K562 (cell line): ENCODE measurements around the gene ESD. TPM values are rescaled to one million over a fixed set of nuclear protein-coding genes. Genes with fewer than 3 reads are reported as not detected.

Source experiments
- BMI1 ChIP-seq: fragments of 150-350 bp; IDR thresholded peaks from 2 replicates; pipeline ENCODE4 v1.6.1; 2014; ENCODE audit warnings: low read length
- DNMT1 ChIP-seq: fragments of 450-650 bp; IDR thresholded peaks from 2 replicates; pipeline ENCODE4 v1.6.1; 2016; ENCODE audit warnings: antibody characterized with exemption, mild to moderate bottlenecking
- ETS2 ChIP-seq: IDR thresholded peaks from 2 replicates; pipeline ENCODE4 v1.6.1; 2016; ENCODE audit warnings: borderline replicate concordance, missing genetic modification characterization, mild to moderate bottlenecking, moderate library complexity, missing compliant biosample characterization; ENCODE audit not compliant: poor library complexity, severe bottlenecking
- GTF2A2 ChIP-seq: IDR thresholded peaks from 2 replicates; pipeline ENCODE4 v1.6.1; 2016; ENCODE audit warnings: mild to moderate bottlenecking, missing genetic modification characterization, missing compliant biosample characterization
- HES1 ChIP-seq: fragments of 450-650 bp; IDR thresholded peaks from 2 replicates; pipeline ENCODE4 v1.6.1; 2016; ENCODE audit warnings: low read depth, mild to moderate bottlenecking, moderate library complexity
- IRF2 ChIP-seq: sonication (generic); formaldehyde crosslinking; IDR thresholded peaks from 2 replicates; pipeline ENCODE4 v1.8.1; 2022; ENCODE audit warnings: mild to moderate bottlenecking, missing genetic modification reagents
- NBN ChIP-seq: fragments of 450-650 bp; IDR thresholded peaks from 2 replicates; pipeline ENCODE4 v1.6.1; 2016; ENCODE audit warnings: low read depth, mild to moderate bottlenecking
- NEUROD1 ChIP-seq: fragments of 150-350 bp; IDR thresholded peaks from 2 replicates; pipeline ENCODE4 v1.6.1; 2014; ENCODE audit warnings: borderline replicate concordance, low read length, low read depth; ENCODE audit not compliant: partially characterized antibody
- NR2F6 ChIP-seq: fragments of 450-650 bp; formaldehyde crosslinking; IDR thresholded peaks from 2 replicates; pipeline ENCODE4 v1.4.0; 2020; ENCODE audit warnings: mild to moderate bottlenecking
- PRPF4 ChIP-seq: fragments of 200-400 bp; formaldehyde crosslinking; IDR thresholded peaks from one replicate; pipeline ENCODE4 v1.6.1; 2017; ENCODE audit warnings: low read length, low read depth, mild to moderate bottlenecking; ENCODE audit not compliant: insufficient read depth, poor library complexity, severe bottlenecking
- RBM14 ChIP-seq: fragments of 200-400 bp; formaldehyde crosslinking; IDR thresholded peaks from 2 replicates; pipeline ENCODE4 v1.6.1; 2018; ENCODE audit warnings: low read depth, mild to moderate bottlenecking, low read length, moderate library complexity, borderline replicate concordance; ENCODE audit not compliant: insufficient read depth
- TEAD1 ChIP-seq, 2 experiments: fragments of 450-650 bp in 1 of 2; sonication (generic) in 1 of 2; formaldehyde crosslinking; IDR thresholded peaks; 2 replicates each; pipeline versions ENCODE4 v1.4.0 to v1.8.0; 2020 to 2022; ENCODE audit warnings: mild to moderate bottlenecking in 2 of 2, missing genetic modification reagents in 1 of 2
- THRA ChIP-seq: fragments of 450-650 bp; IDR thresholded peaks from 2 replicates; pipeline ENCODE4 v1.6.1; 2017; ENCODE audit warnings: mild to moderate bottlenecking, moderate library complexity
- U2AF1 ChIP-seq: fragments of 200-400 bp; formaldehyde crosslinking; optimal IDR thresholded peaks from 2 replicates; pipeline ENCODE3; 2017; ENCODE audit warnings: mild to moderate bottlenecking, low read depth, low read length, moderate library complexity
- XRCC5 ChIP-seq: fragments of 200-400 bp; formaldehyde crosslinking; IDR thresholded peaks from 2 replicates; pipeline ENCODE4 v1.6.1; 2017; ENCODE audit warnings: low read depth, mild to moderate bottlenecking, low read length
- ZFP1 ChIP-seq: fragments of 450-650 bp; formaldehyde crosslinking; IDR thresholded peaks from 2 replicates; pipeline ENCODE4 v1.4.0; 2020; ENCODE audit warnings: mild to moderate bottlenecking, mixed read lengths
- ZNF133 ChIP-seq: fragments of 250-450 bp; sonication (Bioruptor Pico); IDR thresholded peaks from 2 replicates; pipeline ENCODE4 v1.4.0; 2020; ENCODE audit warnings: mild to moderate bottlenecking
- ZNF280B ChIP-seq: fragments of 250-450 bp; sonication (Bioruptor Pico); IDR thresholded peaks from 2 replicates; pipeline ENCODE4 v1.5.1; 2021; ENCODE audit warnings: mild to moderate bottlenecking
- ZNF551 ChIP-seq: fragments of 250-450 bp; sonication (Bioruptor Pico); IDR thresholded peaks from 2 replicates; pipeline ENCODE4 v1.5.0; 2021; ENCODE audit warnings: mild to moderate bottlenecking, moderate library complexity
- polyA plus RNA-seq, 8 experiments: library from polyadenylated mRNA; depleted of rRNA in 4 of 8; stranded (reverse) in 5 of 8; unstranded in 3 of 8; fragments of >200 nt; fragmentation: Nextera tagmentation in 2 of 8; fragmentation: Illumina TruSeq in 1 of 8; extraction: Ambion mirVana in 2 of 8; extraction: Trizol in 1 of 8; gene quantifications; 2 replicates each; pipeline versions ENCODE4 v1.2.1 to v1.2.3, GENCODE V29; 2011 to 2014; ENCODE audit warnings: inconsistent platforms in 1 of 8, missing spikeins in 1 of 8
- total RNA-seq, 7 experiments: library from RNA; depleted of rRNA in 6 of 7; stranded (reverse); fragments of >200 nt in 6 of 7; fragmentation: Illumina TruSeq in 2 of 7; extraction: Trizol in 2 of 7; gene quantifications; 2 replicates each; pipeline versions ENCODE4 v1.2.1 to v1.2.3, GENCODE V29; 2011 to 2021; ENCODE audit warnings: low replicate concordance in 1 of 7
- TF ChIP-seq, protein P1 (sequence below), 2 experiments: fragments of 250-450 bp in 1 of 2; fragments of 450-650 bp in 1 of 2; sonication (Bioruptor Pico) in 1 of 2; IDR thresholded peaks; 2 replicates each; pipeline versions ENCODE4 v1.6.1 to v1.8.0; 2016 to 2021; ENCODE audit warnings: mild to moderate bottlenecking in 2 of 2, moderate library complexity in 2 of 2, missing compliant biosample characterization in 1 of 2, missing genetic modification characterization in 1 of 2
- TF ChIP-seq, protein P2 (sequence below): fragments of 250-450 bp; sonication (Bioruptor Pico); IDR thresholded peaks from 2 replicates; pipeline ENCODE4 v1.5.0; 2020; ENCODE audit warnings: mild to moderate bottlenecking, borderline replicate concordance

The ESD gene
- total and polyA plus RNA-seq, 9 of the 15 experiments (the other 6 are each of a cell fraction or from before 2014, with no cell fraction given): 88.9 to 402 (median 232) TPM

- TF ChIP-seq ZNF280B (CRISPR knock-in tag) (no peak), NBN (no peak), ZNF551 (no peak), TEAD1 (CRISPR knock-in tag; IDR thresholded peaks at IDR 0.05) (no peak), ETS2 (tag) (no peak), XRCC5 (no peak; the same call in 1 of the 2 replicates), RBM14 (no peak), U2AF1 (no peak), NR2F6 (no peak), IRF2 (CRISPR knock-in tag) (no peak), PRPF4 (no peak), NEUROD1 (peak; percentile 17), ZFP1 (CRISPR knock-in tag) (no peak), BMI1 (no peak), HES1 (no peak), DNMT1 (no peak), ZNF133 (no peak), GTF2A2 (tag) (no peak), THRA (no peak)
- TF ChIP-seq, protein P1, sequence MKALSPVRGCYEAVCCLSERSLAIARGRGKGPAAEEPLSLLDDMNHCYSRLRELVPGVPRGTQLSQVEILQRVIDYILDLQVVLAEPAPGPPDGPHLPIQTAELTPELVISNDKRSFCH (CRISPR knock-in tag; IDR thresholded peaks at IDR 0.05): no peak
- TF ChIP-seq, protein P1 (tag; IDR thresholded peaks at IDR 0.05): no peak
- TF ChIP-seq, protein P2, sequence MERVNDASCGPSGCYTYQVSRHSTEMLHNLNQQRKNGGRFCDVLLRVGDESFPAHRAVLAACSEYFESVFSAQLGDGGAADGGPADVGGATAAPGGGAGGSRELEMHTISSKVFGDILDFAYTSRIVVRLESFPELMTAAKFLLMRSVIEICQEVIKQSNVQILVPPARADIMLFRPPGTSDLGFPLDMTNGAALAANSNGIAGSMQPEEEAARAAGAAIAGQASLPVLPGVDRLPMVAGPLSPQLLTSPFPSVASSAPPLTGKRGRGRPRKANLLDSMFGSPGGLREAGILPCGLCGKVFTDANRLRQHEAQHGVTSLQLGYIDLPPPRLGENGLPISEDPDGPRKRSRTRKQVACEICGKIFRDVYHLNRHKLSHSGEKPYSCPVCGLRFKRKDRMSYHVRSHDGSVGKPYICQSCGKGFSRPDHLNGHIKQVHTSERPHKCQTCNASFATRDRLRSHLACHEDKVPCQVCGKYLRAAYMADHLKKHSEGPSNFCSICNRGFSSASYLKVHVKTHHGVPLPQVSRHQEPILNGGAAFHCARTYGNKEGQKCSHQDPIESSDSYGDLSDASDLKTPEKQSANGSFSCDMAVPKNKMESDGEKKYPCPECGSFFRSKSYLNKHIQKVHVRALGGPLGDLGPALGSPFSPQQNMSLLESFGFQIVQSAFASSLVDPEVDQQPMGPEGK (CRISPR knock-in tag): no peak
Observed at GRCh38 chr13:46796515-46797474, at the start of gene ESD (continued).
